Esophagus squamous epithelium (tissue), 5 donors: ENCODE measurements around the gene SPAG17. TPM values are rescaled to one million over a fixed set of nuclear protein-coding genes. Genes with fewer than 3 reads are reported as not detected.

ENCODE experiments used
- DNase-seq: peaks from one replicate; lab custom pipeline; 2025; lab: John Stamatoyannopoulos, UW
- H3K27ac ChIP-seq, 4 donors: fragments of 200-600 bp; sonication (generic); one replicate each; pipeline ENCODE4 v1.5.1; 2016 to 2019; ENCODE audit warnings: mild to moderate bottlenecking in 1 of 4
- H3K27me3 ChIP-seq, 4 donors: fragments of 200-600 bp; sonication (generic); 1 replicate in 3 of 4; 2 replicates in 1 of 4; pipeline versions ENCODE4 v1.5.1 to v1.6.0; 2017 to 2021; ENCODE audit warnings: antibody characterized with exemption in 1 of 4
- H3K36me3 ChIP-seq, 3 donors: fragments of 200-600 bp; sonication (generic); one replicate each; pipeline ENCODE4 v1.5.1; 2016 to 2019
- H3K4me1 ChIP-seq, 3 donors: fragments of 200-600 bp; sonication (generic); one replicate each; pipeline ENCODE4 v1.5.1; 2017 to 2019
- H3K4me3 ChIP-seq, 4 donors: fragments of 200-600 bp; sonication (generic); 1 replicate in 3 of 4; 2 replicates in 1 of 4; pipeline ENCODE4 v1.5.1; 2016 to 2019; ENCODE audit warnings: mild to moderate bottlenecking in 2 of 4, moderate library complexity in 1 of 4
- H3K9me3 ChIP-seq, 3 donors: fragments of 200-600 bp; sonication (generic); one replicate each; pipeline ENCODE4 v1.5.1; 2016 to 2019
- CTCF ChIP-seq, 6 experiments: fragments of 450-650 bp in 4 of 6; fragments of 200-600 bp in 2 of 6; sonication (generic) in 2 of 6; IDR thresholded peaks; one replicate each; pipeline ENCODE4 v1.5.1; 2016 to 2019; ENCODE audit warnings: antibody characterized with exemption in 6 of 6, mild to moderate bottlenecking in 4 of 6, moderate library complexity in 4 of 6
- POLR2A ChIP-seq, 4 donors: fragments of 450-650 bp; IDR thresholded peaks; one replicate each; pipeline ENCODE4 v1.6.1; 2017; ENCODE audit warnings: antibody characterized with exemption in 4 of 4, mild to moderate bottlenecking in 4 of 4, moderate library complexity in 3 of 4
- WGBS, 2 donors: methylation state at CpG; one replicate each; pipeline ENCODE4 v1.1.5; 2018; 5-methylcytosine and 5-hydroxymethylcytosine counted together
- intact Hi-C: fragments of 100-400 bp; cut with DNase I; formaldehyde crosslinking; loops from one replicate; pipeline ENCODE4 v1.15.0; 2022
- total RNA-seq, 4 donors: library from RNA; depleted of rRNA; stranded (reverse); fragments of >200 nt; gene quantifications; one replicate each; pipeline ENCODE4 v1.1.0, GENCODE V29; 2016
- donor health status: DM: yes; HTN: yes; CAD: no.

The SPAG17 gene
- total RNA-seq, 4 donors from 2014 or later, result 8.8 to 20.9 (median 13.8) TPM

- TF ChIP-seq POLR2A (IDR thresholded peaks at IDR 0.05) (no peak), CTCF (IDR thresholded peaks at IDR 0.05) (no peak)
- no peaks in the 10 kb centered on the region for H3K9me3 ChIP-seq
- H3K4me1 ChIP-seq, result no peaks in the 10 kb centered on the region
- H3K27ac ChIP-seq, result no peak overlapping the region
- no peak overlapping the region for H3K4me3 ChIP-seq
- H3K27me3 ChIP-seq, result no peaks in the 10 kb centered on the region
- intact Hi-C loops, result no loop called here
- no peaks in the 10 kb centered on the region for H3K36me3 ChIP-seq
- DNase-seq, result no peak
These were observed 171.1 kb downstream of the SPAG17 start for GRCh38 chr1:118013938-118014337.

DNA sequence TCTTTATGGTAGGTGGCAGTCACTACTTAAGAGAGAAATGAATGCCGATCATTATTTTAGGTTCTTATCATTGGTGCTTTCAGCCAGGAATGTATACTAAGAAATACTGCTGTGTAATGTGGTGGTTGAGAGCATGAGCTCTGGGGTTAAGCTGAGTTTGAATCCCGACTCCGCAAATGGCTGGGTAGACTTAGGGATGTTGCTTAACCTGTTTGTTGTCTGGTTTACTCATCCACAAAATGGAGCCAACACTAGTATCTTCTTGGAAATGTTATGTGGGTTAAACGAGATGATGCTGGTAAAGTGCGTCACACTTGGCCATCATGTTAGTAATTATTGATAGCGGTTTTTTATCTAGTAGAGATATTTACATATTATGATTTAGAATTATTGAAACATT lies 171.7 kb downstream of the SPAG17 start:
- TF ChIP-seq POLR2A (IDR thresholded peaks at IDR 0.05) (no peak), CTCF (IDR thresholded peaks at IDR 0.05) (no peak)
- no peaks in the 10 kb centered on the region for H3K36me3 ChIP-seq
- H3K27ac ChIP-seq, result no peak overlapping the region
- no peaks in the 10 kb centered on the region for H3K4me1 ChIP-seq
- no peak overlapping the region for H3K4me3 ChIP-seq
- H3K9me3 ChIP-seq, result no peaks in the 10 kb centered on the region
- no peaks in the 10 kb centered on the region for H3K27me3 ChIP-seq
- DNase-seq, result no peak
- WGBS, 2 donors, result 72 to 95% methylated on average over 6 of the region's 6 CpGs
- intact Hi-C loops, result no loop called here

GRCh38 chr1:118012515-118013124 lies 172.4 kb downstream of the SPAG17 start:
- TF ChIP-seq CTCF (IDR thresholded peaks at IDR 0.05), result no peak
- no peak for TF ChIP-seq POLR2A (IDR thresholded peaks at IDR 0.05)
- DNase-seq, result no peak
- H3K9me3 ChIP-seq, result no peaks in the 10 kb centered on the region
- 83 to 85% methylated on average over 5 to 6 of the region's 6 CpGs for WGBS, 2 donors
- no peak overlapping the region for H3K4me3 ChIP-seq
- H3K27ac ChIP-seq, result no peak overlapping the region
- no peaks in the 10 kb centered on the region for H3K36me3 ChIP-seq
- intact Hi-C loops, result no loop called here
- H3K27me3 ChIP-seq, result no peaks in the 10 kb centered on the region
- H3K4me1 ChIP-seq, result no peaks in the 10 kb centered on the region

- 90% methylated on average over 6 of the region's 7 CpGs for WGBS, 2 donors
- H3K36me3 ChIP-seq, result peaks cover 0 to 8% (median 0%) of the 10 kb centered on the region in 3 donors
- no peaks in the 10 kb centered on the region for H3K9me3 ChIP-seq
These were observed 177.0 kb downstream of the SPAG17 start for GRCh38 chr1:118008011-118008410.

DNA sequence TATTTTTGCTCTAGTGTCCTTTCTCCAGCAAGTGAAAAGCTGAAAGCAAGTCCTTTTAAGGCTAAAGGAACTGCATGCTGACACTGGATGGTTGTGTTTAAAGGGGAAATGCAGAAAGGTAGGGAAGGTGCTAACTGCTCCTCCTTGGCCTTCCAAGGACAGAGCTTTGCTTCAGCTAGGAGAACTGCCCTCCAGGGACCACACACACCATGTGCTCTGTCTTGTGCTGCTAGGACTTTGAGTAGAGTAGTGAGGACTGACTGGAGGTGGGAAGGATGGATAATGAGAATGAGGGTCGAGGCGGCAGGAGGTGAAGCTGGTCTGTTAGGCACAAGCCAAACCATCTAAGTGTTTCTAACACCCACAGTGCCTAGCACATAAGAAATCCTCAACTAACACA lies 177.6 kb downstream of the SPAG17 start:
- no peak for DNase-seq
- intact Hi-C loops, result no loop called here
- H3K4me3 ChIP-seq, result no peak overlapping the region
- WGBS, 2 donors, result 65 to 67% methylated on average over 2 of the region's 2 CpGs
- H3K9me3 ChIP-seq, result no peaks in the 10 kb centered on the region
- H3K27me3 ChIP-seq, result no peaks in the 10 kb centered on the region
- H3K4me1 ChIP-seq, result no peaks in the 10 kb centered on the region
- H3K27ac ChIP-seq, result no peak overlapping the region
- peaks cover 0 to 8% (median 0%) of the 10 kb centered on the region in 3 donors for H3K36me3 ChIP-seq
- no peak for TF ChIP-seq CTCF (IDR thresholded peaks at IDR 0.05)
- TF ChIP-seq POLR2A (IDR thresholded peaks at IDR 0.05), result no peak

More at GRCh38 chr1:118008011-118008410, 177.0 kb downstream of the SPAG17 start:
- Histone ChIP-seq H3K27me3 (no peaks in the 10 kb centered on the region), H3K4me3 (no peak overlapping the region), H3K27ac (no peak overlapping the region), H3K4me1 (no peaks in the 10 kb centered on the region)
- DNase-seq, result no peak
- intact Hi-C loops, result no loop called here
- TF ChIP-seq POLR2A (IDR thresholded peaks at IDR 0.05) (no peak), CTCF (IDR thresholded peaks at IDR 0.05) (no peak)
